ENCODE data around the gene PTDSS2. TPM values are rescaled to one million over a fixed set of nuclear protein-coding genes. Genes with fewer than 3 reads are reported as not detected.
"Not testable (repeated sequence)": the region's sequence is repeated elsewhere in the genome, so short reads cannot be mapped to it uniquely, and the experiment has no call there.

The PTDSS2 gene
- total RNA-seq, 1 experiment from 2014 or later = 29.7 TPM

- DNase-seq (ENCODE audit: low spot score) = no peak
Measured at GRCh38 chr11:413120-414081, 36.7 kb upstream of the PTDSS2 start.

DNA sequence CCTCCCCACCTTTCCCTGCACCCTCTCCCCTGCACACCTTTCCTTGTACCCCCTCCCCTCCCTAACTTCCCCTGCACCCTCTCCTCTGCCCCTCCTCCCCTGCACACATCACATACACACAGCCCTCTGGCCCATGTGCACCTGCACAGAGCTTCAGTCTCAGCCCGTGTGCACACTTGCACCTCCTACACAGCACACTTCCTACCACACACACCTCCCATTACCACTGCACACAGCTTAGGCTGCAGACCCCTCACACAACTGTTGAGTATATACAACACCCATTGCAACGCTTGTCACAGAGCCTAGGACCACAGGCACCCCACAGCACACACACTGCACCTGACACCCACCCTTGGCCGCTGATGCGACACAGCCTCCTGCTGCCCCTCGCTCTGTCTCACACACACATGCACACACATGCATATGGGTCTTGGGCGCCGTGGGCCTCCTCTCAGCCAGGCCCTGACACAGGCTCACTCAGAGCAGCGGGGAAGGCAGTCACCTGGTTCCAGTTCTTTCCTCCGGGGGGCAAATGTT is 35.7 kb upstream of the PTDSS2 start:
- DNase-seq (ENCODE audit: low spot score) = no peak

GRCh38 chr11:415640-416041 is 34.4 kb upstream of the PTDSS2 start:
- DNase-seq (ENCODE audit: low spot score) = no peak

DNA sequence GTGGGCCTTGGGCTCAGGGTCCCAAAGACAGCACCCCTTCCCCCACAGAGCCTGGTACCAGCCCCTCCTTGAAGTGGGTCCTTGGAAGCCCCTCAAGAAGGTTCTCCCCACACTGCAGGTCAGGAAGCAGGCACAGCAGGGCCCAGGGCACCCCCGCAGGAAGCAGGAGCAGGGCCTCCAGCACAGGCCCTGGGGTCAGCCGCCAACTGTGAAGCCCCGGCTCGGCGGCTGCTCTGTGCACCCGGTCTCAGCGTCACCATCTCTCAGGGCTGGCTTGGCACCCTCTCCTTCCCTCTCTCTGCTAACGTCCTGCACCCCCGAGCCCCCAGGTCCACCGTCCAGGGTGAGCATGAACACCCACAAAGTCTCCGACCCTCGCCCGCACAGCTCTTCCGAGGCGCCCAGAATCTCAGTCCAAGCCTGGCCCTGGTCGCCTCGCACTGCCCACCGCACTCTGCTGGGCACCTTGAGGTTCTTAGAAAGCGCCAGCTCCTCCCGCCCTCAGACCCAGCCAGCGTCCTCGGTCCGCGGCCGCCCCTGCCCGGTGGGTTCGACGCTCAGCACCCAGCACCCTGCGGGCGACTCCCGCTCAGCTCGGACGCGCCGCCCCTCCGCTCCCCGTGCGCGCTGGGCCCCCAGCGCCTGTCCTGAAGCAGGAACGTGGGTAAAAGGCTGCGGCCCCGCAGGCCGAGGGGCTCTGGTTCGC is 33.9 kb upstream of the PTDSS2 start:
- DNase-seq (ENCODE audit: low spot score) = no peak

DNA sequence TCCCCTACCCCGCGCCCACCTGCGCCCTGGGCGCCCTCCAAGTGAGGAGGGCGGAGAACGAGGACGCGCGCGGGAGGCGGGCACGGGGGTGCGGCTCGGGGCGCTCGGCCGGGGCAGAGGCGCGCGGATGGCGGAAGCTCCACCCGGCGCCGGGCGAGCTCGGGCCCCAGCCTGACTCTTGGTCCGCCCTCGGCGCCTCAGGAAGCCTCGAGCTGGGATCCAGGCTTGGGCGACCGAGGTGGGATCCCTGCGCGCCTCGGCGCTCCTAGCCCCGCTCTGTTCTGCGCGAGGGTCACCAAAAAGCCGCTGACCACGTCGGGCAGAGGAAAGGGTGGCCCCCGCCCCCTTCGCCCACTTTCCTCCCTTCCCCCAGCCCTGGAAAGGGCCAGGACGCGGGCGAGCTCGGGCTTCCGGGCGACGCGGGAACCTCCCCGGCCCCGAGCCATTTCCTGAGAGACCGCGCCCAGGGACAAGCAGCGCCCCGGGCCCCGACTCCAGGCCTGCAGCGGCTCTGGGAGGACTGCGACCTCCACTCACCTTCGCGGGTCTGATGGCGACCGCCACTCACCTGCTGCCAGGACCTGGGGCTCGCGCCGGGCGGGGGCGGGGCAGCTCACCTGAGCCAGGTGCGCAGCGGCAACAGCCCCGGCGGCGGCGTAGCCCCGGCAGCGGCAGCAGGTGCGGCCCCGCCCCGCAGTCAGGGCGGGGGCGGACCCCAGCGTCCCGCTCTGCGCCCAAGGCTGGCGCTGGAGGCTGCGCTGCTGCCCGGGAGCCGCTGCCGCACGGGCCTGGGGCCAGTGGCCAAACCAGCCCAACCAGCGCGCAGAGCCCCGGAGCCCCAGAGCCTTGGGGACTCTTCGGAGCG is 33.1 kb upstream of the PTDSS2 start:
- no peak for DNase-seq (ENCODE audit: low spot score)

GRCh38 chr11:417652-418342 is 32.3 kb upstream of the PTDSS2 start:
- no peak for DNase-seq (ENCODE audit: low spot score)

GRCh38 chr11:418343-419247 is 31.5 kb upstream of the PTDSS2 start:
- DNase-seq (ENCODE audit: low spot score) = no peak

DNA sequence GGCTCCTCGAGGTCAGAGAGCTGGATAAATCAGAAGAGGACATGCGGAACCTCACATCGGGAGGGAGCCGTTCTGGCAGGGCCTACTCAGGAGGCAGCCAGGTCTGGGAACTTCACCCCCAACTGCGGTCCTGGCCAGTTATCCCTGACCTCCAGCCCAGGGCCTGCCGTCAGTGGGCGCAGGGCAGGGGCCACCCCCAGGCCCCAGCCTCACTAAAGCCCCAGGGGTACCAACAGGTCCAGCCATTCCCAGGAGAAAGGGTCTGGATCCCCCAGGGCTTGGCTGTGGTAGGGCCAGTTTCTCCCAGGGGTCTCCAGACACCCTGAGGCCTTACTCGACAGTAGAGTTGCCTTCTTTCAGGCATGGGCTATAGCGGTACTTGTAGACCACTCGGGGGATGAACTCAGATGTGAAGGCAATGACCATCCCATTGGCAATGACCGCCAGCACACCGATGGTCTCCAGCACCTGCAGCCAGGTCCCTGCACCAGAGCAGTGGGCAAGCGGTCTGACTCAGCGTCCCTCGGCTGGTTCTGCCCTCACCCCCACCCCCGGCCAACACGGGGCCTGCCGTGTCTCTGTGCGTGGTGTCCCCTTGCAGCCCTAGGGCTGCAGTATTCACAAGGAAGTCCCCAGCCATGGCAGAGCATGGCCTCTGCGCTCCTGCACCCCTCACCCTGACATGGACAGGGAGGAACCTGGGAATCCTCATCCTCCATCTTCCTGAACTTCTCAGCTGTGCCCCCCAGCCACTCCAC is 30.7 kb upstream of the PTDSS2 start:
- no peak for DNase-seq (ENCODE audit: low spot score)

- no peak for DNase-seq (ENCODE audit: low spot score)
Measured at GRCh38 chr11:420054-420910, 29.8 kb upstream of the PTDSS2 start.

- no peak for DNase-seq (ENCODE audit: low spot score)
Measured at GRCh38 chr11:420911-421321, 29.2 kb upstream of the PTDSS2 start.

DNA sequence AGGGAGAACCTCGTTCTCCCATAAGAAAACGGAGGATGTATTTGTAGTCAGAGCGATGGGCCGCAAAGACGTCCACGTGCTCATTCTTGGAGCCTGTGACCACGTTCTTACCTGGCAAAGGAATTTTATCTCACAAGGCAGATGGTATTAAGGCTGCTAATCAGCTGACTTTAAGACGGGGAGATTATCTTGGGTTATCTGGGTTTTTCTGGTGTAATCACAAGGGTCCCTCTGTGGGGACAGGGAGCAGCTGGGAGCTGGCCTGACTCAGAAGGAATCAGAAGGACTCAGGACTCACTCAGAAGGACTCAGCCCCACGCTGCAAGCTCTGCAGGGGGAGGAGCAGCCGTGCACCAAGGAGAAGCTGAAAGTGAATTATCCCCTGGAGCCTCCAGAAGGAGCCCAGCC is 27.8 kb upstream of the PTDSS2 start:
- no peak for DNase-seq (ENCODE audit: low spot score)

DNA sequence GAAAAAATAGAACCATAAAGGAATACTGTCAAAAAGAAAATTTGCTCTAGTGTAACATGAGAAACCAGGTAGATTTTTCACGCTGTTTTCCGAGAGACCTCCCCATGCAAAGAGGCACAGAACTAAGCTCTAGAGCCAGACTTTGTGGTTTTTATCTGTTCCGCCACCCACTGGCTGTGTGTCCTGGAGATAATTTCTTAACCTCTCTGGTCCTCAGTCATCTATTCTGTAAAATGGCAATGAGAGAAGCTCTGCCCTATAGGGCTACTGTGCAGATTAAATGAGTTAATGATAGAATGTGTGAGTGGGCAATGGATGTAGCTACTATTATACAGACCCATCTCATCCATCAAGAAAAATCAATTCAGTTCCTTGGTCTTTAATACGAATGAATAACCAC is 25.8 kb upstream of the PTDSS2 start:
- no peak for DNase-seq (ENCODE audit: low spot score)

DNA sequence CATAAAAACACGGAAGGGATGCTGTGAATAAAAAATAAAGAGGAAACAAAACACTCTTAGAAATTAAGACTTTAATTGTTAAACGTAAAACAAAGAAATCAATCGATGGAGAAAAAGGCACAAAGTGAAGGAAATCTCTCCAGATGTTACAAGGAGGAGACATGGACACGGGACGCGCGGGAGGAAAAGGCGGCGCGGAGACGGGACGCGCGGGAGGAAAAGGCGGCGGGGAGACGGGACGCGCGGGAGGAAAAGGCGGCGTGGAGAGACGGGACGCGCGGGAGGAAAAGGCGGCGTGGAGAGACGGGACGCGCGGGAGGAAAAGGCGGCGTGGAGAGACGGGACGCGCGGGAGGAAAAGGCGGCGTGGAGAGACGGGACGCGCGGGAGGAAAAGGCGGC is 25.3 kb upstream of the PTDSS2 start:
- DNase-seq (ENCODE audit: low spot score) = not testable (repeated sequence)

- no peak for DNase-seq (ENCODE audit: low spot score)
Measured at GRCh38 chr11:425301-425700, 24.8 kb upstream of the PTDSS2 start.

DNA sequence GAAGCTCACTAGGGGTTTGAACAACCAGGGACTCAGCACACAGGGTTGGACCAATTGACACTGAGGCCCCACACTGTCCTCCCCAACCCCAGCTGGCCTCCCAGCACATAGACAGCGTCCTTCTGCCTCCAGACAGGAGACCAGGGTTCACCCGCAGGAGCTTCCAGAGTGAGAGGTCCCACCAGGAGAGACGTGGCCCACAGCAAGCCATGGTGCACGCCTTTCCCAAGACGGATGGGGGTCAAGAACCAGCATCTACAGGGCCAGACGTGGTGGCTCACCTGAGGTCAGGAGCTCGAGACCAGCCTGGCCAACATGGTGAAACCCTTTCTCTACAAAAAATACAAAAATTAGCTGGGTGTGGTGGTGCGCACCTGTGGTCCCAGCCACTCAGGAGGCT is 23.2 kb upstream of the PTDSS2 start:
- no peak for DNase-seq (ENCODE audit: low spot score)

GRCh38 chr11:428295-428694 is 21.8 kb upstream of the PTDSS2 start:
- DNase-seq (ENCODE audit: low spot score) = no peak

GRCh38 chr11:429391-429790 is 20.7 kb upstream of the PTDSS2 start:
- DNase-seq (ENCODE audit: low spot score) = no peak

DNA sequence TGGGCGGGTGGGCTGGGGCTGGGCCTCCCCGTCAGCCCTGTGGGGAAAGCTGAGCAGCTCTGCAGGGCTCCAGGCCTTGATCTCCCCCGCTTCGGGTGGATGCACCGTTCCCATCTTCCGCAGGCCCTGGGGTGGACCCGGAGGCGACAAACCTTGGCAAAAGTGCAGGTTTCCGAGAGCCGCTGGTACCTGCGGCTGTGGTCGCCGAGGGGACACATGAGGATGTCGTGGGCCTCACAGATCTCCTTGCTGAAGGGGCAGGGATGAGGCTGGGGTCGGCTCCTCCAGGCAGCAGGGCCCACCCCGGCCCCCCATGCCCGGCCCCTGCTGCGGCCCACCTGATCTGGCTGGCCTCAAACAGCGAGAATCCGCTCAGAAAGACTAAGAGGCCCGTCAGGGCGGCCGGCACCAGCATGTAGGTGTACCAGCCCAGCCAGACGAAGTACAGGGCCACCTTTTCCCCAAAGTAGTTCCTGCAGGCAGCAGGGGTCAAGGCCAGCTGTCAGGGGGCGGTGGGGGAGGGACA is 20.1 kb upstream of the PTDSS2 start:
- no peak for DNase-seq (ENCODE audit: low spot score)
